Hematopoietic multipotent progenitor cell (in vitro differentiated cells): ENCODE results near the gene RABL2B. TPM values are rescaled to one million over a fixed set of nuclear protein-coding genes. Genes with fewer than 3 reads are reported as not detected.

Experiments
- DNase-seq, 3 donors: peaks; one replicate each; pipeline ENCODE4 v3.0.0-alpha.2; 2011 to 2015; ENCODE audit warnings: low read depth in 2 of 3, low spot score in 2 of 3
- total RNA-seq: library from RNA; depleted of rRNA; stranded (reverse); fragments of >200 nt; gene quantifications from one replicate; pipeline ENCODE4 v1.2.3, GENCODE V29; 2012

Gene RABL2B
- total RNA-seq, 1 donor, result 15.6 TPM

- DNase-seq, result no peak
Observed at GRCh38 chr22:50724616-50725015, 58.8 kb downstream of the RABL2B start.

- no peak for DNase-seq
Observed at GRCh38 chr22:50723991-50724390, 59.4 kb downstream of the RABL2B start.

GRCh38 chr22:50722716-50723428 is 60.6 kb downstream of the RABL2B start:
- DNase-seq, result no peak

GRCh38 chr22:50722048-50722701 is 61.3 kb downstream of the RABL2B start:
- no peak for DNase-seq

GRCh38 chr22:50721257-50721844 is 62.1 kb downstream of the RABL2B start:
- DNase-seq, result no peak

GRCh38 chr22:50720301-50721256 is 62.9 kb downstream of the RABL2B start:
- DNase-seq, result no peak

- no peak for DNase-seq
Observed at GRCh38 chr22:50719814-50720300, 63.6 kb downstream of the RABL2B start.

- DNase-seq, result no peak
Observed at GRCh38 chr22:50718352-50718709, 65.1 kb downstream of the RABL2B start.

GRCh38 chr22:50717709-50718351 is 65.6 kb downstream of the RABL2B start:
- DNase-seq, result no peak

Other genes starting within 250 kb of the RABL2B start
- gene KLHDC7B, start 237.7 kb downstream of the RABL2B start, total RNA-seq, result 1.6 TPM
- gene SYCE3, start 220.7 kb downstream of the RABL2B start, total RNA-seq, result 0.54 TPM
- 13.2 TPM for gene CPT1B, start 205.2 kb downstream of the RABL2B start, total RNA-seq
- 63.8 TPM for gene CHKB, start 200.8 kb downstream of the RABL2B start, total RNA-seq
- 0.27 TPM for gene MAPK8IP2, start 182.8 kb downstream of the RABL2B start, total RNA-seq
- 24.5 TPM for gene ARSA, start 155.5 kb downstream of the RABL2B start, total RNA-seq
- gene SHANK3, start 110.8 kb downstream of the RABL2B start, total RNA-seq, result 24.8 TPM
- 2.2 TPM for gene ACR, start 45.4 kb downstream of the RABL2B start, total RNA-seq